Measurements from ENCODE around the gene UBE3D.

GRCh38 chr6:82902290-82902689, 163.4 kb downstream of the UBE3D start:
- no peak for TF ChIP-seq RARB (CRISPR knock-in tag; IDR thresholded peaks at IDR 0.05)
- no peak for TF ChIP-seq CSDC2 (CRISPR knock-in tag; IDR thresholded peaks at IDR 0.05)
- no peak for TF ChIP-seq TCF4 (CRISPR knock-in tag; IDR thresholded peaks at IDR 0.05; ENCODE audit: borderline replicate concordance)
- TF ChIP-seq ZFP30 (CRISPR knock-in tag; IDR thresholded peaks at IDR 0.05) = no peak
- no peak for TF ChIP-seq TOX (CRISPR knock-in tag; IDR thresholded peaks at IDR 0.05; ENCODE audit: borderline replicate concordance)
- TF ChIP-seq ISL1 (CRISPR knock-in tag; IDR thresholded peaks at IDR 0.05) = no peak
- no peak for TF ChIP-seq PATZ1 (CRISPR knock-in tag; IDR thresholded peaks at IDR 0.05; ENCODE audit: borderline replicate concordance)
- TF ChIP-seq ZC3H10 (CRISPR knock-in tag; IDR thresholded peaks at IDR 0.05) = no peak
- TF ChIP-seq ZNF70 (CRISPR knock-in tag; IDR thresholded peaks at IDR 0.05) = no peak
- TF ChIP-seq ZFP3 (CRISPR knock-in tag; IDR thresholded peaks at IDR 0.05) = no peak

Measured in SK-N-SH treated with all-trans-retinoic acid at 6 μM for 48 hours (cell line).